ENCODE data around the gene IGFBP5. TPM values are rescaled to one million over a fixed set of nuclear protein-coding genes. Genes with fewer than 3 reads are reported as not detected.

Gene IGFBP5
- total RNA-seq, 2 donors from 2014 or later = 35.8 to 415 TPM

- intact Hi-C loops (cut with DNase I) = no loop called here
- Histone ChIP-seq H3K9me3 (no peaks in the 10 kb centered on the region), H3K4me3 (no peak overlapping the region), H3K27me3 (no peaks in the 10 kb centered on the region), H3K27ac (no peak overlapping the region), H3K36me3 (replicated peaks in 1 of 2; ENCODE audit: insufficient read depth in 1 of 2, low read depth in 2 of 2) (no peaks in the 10 kb centered on the region), H3K4me1 (no peaks in the 10 kb centered on the region)
- 78 to 91% methylated on average over 3 to 5 of the region's 5 CpGs for WGBS, 2 donors
- no peak for ATAC-seq
- no peak for DNase-seq
- no peak for TF ChIP-seq POLR2A (IDR thresholded peaks at IDR 0.05)
- TF ChIP-seq CTCF (IDR thresholded peaks at IDR 0.05) = no peak
Observed at GRCh38 chr2:216724190-216724589, 28.8 kb upstream of the IGFBP5 start.

- TF ChIP-seq POLR2A (IDR thresholded peaks at IDR 0.05) = no peak
- no peak for TF ChIP-seq CTCF (IDR thresholded peaks at IDR 0.05)
- Histone ChIP-seq H3K27ac (no peak overlapping the region), H3K36me3 (replicated peaks in 1 of 2; ENCODE audit: insufficient read depth in 1 of 2, low read depth in 2 of 2) (no peaks in the 10 kb centered on the region), H3K27me3 (peaks cover 0 to 4% of the 10 kb centered on the region in 2 donors), H3K4me1 (no peaks in the 10 kb centered on the region), H3K9me3 (no peaks in the 10 kb centered on the region), H3K4me3 (no peak overlapping the region)
- intact Hi-C loops (cut with DNase I) = no loop called here
- ATAC-seq = no peak
- 53 to 80% methylated on average over 1 of the region's 1 CpG for WGBS, 2 donors
- DNase-seq = no peak
Observed at GRCh38 chr2:216721141-216721540, 25.8 kb upstream of the IGFBP5 start.

- Histone ChIP-seq H3K4me1 (no peaks in the 10 kb centered on the region), H3K36me3 (replicated peaks in 1 of 2; ENCODE audit: insufficient read depth in 1 of 2, low read depth in 2 of 2) (no peaks in the 10 kb centered on the region), H3K27ac (no peak overlapping the region), H3K9me3 (no peaks in the 10 kb centered on the region), H3K4me3 (no peak overlapping the region), H3K27me3 (peaks cover 0 to 4% of the 10 kb centered on the region in 2 donors)
- DNase-seq (no peak), ATAC-seq (no peak)
- TF ChIP-seq POLR2A (IDR thresholded peaks at IDR 0.05) = no peak
- no peak for TF ChIP-seq CTCF (IDR thresholded peaks at IDR 0.05)
- WGBS, 2 donors = 67 to 86% methylated on average over 4 of the region's 4 CpGs
- intact Hi-C loops (cut with DNase I) = no loop called here
Observed at GRCh38 chr2:216720722-216721121, 25.4 kb upstream of the IGFBP5 start.

- Histone ChIP-seq H3K4me1 (no peaks in the 10 kb centered on the region), H3K9me3 (no peaks in the 10 kb centered on the region), H3K27me3 (peaks cover 0 to 4% of the 10 kb centered on the region in 2 donors), H3K36me3 (replicated peaks in 1 of 2; ENCODE audit: insufficient read depth in 1 of 2, low read depth in 2 of 2) (no peaks in the 10 kb centered on the region), H3K4me3 (no peak overlapping the region), H3K27ac (no peak overlapping the region)
- no peak for DNase-seq
- ATAC-seq = no peak
- intact Hi-C loops (cut with DNase I) = no loop called here
- TF ChIP-seq POLR2A (IDR thresholded peaks at IDR 0.05) = no peak
- TF ChIP-seq CTCF (IDR thresholded peaks at IDR 0.05) = no peak
- 86 to 90% methylated on average over 5 to 8 of the region's 8 CpGs for WGBS, 2 donors
Observed at GRCh38 chr2:216717907-216718615, 22.7 kb upstream of the IGFBP5 start.

- no peak for TF ChIP-seq CTCF (IDR thresholded peaks at IDR 0.05)
- TF ChIP-seq POLR2A (IDR thresholded peaks at IDR 0.05) = no peak
- no peak for DNase-seq
- 40% methylated on average over 4 of the region's 4 CpGs for WGBS, 2 donors
- intact Hi-C loops (cut with DNase I) = no loop called here
- Histone ChIP-seq H3K36me3 (replicated peaks in 1 of 2; ENCODE audit: insufficient read depth in 1 of 2, low read depth in 2 of 2) (no peaks in the 10 kb centered on the region), H3K9me3 (no peaks in the 10 kb centered on the region), H3K27me3 (peaks cover 0 to 4% of the 10 kb centered on the region in 2 donors), H3K4me1 (no peaks in the 10 kb centered on the region), H3K4me3 (no peak overlapping the region), H3K27ac (no peak overlapping the region)
- ATAC-seq = no peak
Observed at GRCh38 chr2:216717491-216717901, 22.1 kb upstream of the IGFBP5 start.

Data from body of pancreas (tissue), 4 donors.